Vagina (tissue), 2 donors: Measurements from ENCODE around the gene CD300A.

ENCODE experiments used
- CTCF ChIP-seq, 3 experiments: fragments of 450-650 bp in 2 of 3; fragments of 200-600 bp in 1 of 3; sonication (generic) in 1 of 3; IDR thresholded peaks; one replicate each; pipeline ENCODE4 v1.5.1; 2017 to 2019; ENCODE audit warnings: antibody characterized with exemption in 3 of 3, mild to moderate bottlenecking in 2 of 3, moderate library complexity in 2 of 3
- POLR2A ChIP-seq, 2 donors: fragments of 450-650 bp; IDR thresholded peaks; one replicate each; pipeline ENCODE4 v1.6.1; 2017; ENCODE audit warnings: antibody characterized with exemption in 2 of 2, mild to moderate bottlenecking in 2 of 2, moderate library complexity in 2 of 2
- POLR2AphosphoS5 ChIP-seq, 2 donors: sonication (generic); formaldehyde crosslinking; IDR thresholded peaks; one replicate each; pipeline ENCODE4 v1.9.0; 2017; ENCODE audit warnings: antibody characterized with exemption in 2 of 2, mild to moderate bottlenecking in 2 of 2, low read depth in 1 of 2; ENCODE audit not compliant: insufficient read depth in 1 of 2

GRCh38 chr17:74484066-74484465, 17.6 kb downstream of the CD300A start:
- no peak for TF ChIP-seq POLR2A (IDR thresholded peaks at IDR 0.05)
- no peak for TF ChIP-seq CTCF (IDR thresholded peaks at IDR 0.05)
- TF ChIP-seq POLR2AphosphoS5 (IDR thresholded peaks at IDR 0.05; ENCODE audit: insufficient read depth in 1 of 2, low read depth in 1 of 2) = no peak
